Measurements from ENCODE around the gene SEMA5A.

- no peak for TF ChIP-seq EZH2 (IDR thresholded peaks at IDR 0.05; ENCODE audit: low read depth, low read length, severe bottlenecking)
- no peak for TF ChIP-seq TEAD4 (IDR thresholded peaks at IDR 0.05; ENCODE audit: low read depth, low read length)
- TF ChIP-seq CBX5 (IDR thresholded peaks at IDR 0.05; ENCODE audit: low read depth, low read length) = no peak
- no peak for TF ChIP-seq SRF (IDR thresholded peaks at IDR 0.05; ENCODE audit: low read depth, low read length)
- TF ChIP-seq CTCF (IDR thresholded peaks at IDR 0.05; ENCODE audit: control extremely low read depth in 1 of 3, insufficient read depth in 1 of 3, low read depth in 1 of 3, low read length in 3 of 3) = no peak
- no peak for TF ChIP-seq KDM5A (IDR thresholded peaks at IDR 0.05; ENCODE audit: low read length)
- no peak for TF ChIP-seq RFX5 (IDR thresholded peaks at IDR 0.05; ENCODE audit: borderline replicate concordance, low read depth, low read length)
- TF ChIP-seq EGR1 (IDR thresholded peaks at IDR 0.05; ENCODE audit: borderline replicate concordance, low read depth, low read length) = no peak
Observed at GRCh38 chr5:9335754-9336495, 209.9 kb downstream of the SEMA5A start.

Measured in H1 (cell line).